GM21717 (cell line): ENCODE measurements around the gene STRA6.

ENCODE experiments used
- ATAC-seq: cut with Tn5 transposase; IDR thresholded peaks from one replicate; pipeline ENCODE4 v1.9.1; 2021; ENCODE audit warnings: mild to moderate bottlenecking, moderate library complexity; ENCODE audit not compliant: unreplicated experiment

STRA6 gene

DNA sequence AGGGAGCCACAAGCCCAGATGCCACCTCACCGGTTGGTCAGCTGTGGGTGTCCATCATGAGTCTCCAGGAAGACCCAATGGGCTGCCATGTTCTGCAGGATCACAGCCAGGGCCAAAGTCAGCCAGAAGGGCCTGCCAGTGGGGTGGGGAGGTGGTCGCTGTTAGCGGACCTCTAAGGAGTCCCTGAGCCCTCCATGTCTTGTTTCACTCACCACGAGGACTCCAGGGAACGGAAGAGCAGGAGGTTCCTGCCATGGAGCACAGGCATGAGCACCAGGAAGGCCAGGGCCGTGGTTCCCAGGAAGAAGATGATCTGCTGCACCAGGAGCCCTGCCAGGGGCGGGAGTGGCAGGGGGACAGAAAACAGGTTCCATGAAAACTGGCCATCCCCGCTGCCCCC is 20.5 kb downstream of the STRA6 start:
- ATAC-seq: no peak

DNA sequence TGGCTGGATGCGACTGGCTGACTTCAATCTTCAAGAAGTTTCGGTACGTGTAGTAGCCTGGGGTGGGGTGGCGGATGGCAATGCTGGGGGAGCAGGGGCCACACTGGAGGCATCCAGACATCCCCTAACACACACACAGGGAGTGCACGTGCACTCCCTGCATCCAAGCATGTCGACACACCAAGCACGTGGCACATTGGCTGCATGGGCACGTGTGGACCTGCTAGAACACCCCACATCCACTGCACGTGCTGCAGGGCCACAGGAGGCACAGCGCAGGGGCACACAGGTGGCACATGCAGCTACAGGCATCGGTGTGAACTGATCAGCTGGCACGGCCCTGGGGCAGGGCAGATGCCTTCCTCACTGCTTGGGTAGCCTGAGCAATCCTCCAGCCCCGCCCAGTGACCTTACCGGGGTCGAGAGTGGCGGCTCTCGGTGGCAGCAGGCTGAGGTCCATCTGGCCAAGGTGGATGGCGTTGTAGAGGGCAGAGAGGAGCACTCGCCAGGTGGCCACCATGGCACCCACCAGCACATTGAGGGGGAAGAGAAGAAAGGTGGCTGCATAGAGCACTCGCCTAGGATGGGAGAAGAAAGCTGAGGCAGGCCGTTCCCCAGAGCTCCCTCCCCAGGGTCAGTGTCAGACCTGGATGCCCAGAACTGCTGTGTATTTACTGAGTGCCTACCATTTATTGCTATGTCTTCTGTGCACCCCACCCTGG is 21.5 kb downstream of the STRA6 start:
- no peak for ATAC-seq

DNA sequence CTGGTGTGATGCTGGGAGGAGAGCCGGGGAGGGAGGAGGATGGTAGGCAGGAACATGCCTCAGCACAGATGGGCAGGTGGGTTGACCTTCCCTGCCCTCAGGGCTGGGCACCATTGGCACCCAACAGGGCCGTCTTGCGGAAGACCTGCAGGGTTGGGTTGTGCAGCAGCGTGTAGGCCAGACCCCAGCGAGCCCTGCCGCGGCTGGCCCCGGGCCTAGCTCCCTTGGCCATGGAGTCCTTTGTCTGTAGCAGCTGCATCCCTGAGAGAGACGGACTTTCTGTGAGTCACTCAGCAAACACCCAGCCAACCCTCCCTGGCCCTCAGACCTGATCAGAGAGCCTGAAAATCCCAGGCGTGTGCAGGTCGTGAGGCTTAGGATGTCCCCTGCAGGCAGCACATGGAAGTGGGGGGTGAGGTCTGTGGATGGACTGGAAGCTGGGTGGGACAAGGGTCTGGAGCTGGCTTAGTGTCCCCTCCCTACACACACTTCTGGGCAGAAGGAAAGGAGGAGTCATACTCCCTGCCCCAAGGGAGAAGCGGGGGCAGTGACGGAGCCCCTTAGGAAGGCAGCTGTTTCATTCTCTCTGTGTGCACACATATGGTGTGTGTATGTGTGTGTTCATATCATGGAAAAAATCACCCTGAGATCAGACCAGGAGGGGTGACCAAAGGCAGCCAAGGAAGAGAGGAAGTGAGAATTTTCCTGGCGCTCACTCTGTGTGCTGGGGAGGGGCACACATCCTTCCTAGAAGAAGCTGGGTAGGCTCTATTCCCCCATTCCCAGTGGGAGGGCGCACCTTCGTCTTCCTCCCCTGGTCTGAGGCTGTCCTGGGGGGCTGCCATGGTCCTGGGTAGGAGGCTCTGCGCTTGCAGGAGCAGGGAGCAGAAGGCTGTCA is 22.4 kb downstream of the STRA6 start:
- no peak for ATAC-seq

DNA sequence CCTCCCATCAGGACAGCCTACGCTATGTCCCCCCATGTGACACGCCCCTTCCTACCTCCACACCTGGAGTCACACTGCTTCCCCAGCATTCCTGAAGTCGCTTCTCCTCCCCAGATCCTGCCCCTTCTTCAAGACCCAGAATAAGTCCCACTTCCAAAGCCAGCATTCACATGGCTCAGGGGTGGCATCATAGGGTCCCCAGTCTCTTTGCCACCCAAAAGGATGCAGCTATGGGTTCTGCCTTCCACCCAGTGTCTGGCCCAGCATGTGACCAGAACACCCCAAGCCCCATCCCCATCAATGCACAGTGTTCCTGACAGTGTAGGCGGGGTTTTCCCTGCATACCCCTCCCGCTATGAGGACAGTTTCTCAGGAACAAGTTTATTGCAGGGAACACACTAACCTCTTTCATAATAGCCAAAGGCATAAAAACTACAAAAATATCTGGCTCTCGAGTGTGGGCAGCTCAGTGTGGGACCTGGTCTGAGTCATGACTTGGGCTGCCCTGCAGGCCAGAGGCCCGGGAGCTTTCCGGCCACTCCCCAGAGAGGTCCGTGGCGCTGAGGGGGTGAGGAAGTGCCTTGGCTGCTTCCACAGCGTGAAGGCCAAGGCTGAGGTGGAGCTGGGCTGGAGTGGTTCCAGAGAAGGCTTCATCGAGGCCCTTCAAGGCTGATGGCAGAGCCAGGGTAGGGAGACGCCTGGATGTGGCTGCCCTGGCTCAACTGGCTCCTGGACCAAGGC is 23.3 kb downstream of the STRA6 start:
- ATAC-seq: no peak

DNA sequence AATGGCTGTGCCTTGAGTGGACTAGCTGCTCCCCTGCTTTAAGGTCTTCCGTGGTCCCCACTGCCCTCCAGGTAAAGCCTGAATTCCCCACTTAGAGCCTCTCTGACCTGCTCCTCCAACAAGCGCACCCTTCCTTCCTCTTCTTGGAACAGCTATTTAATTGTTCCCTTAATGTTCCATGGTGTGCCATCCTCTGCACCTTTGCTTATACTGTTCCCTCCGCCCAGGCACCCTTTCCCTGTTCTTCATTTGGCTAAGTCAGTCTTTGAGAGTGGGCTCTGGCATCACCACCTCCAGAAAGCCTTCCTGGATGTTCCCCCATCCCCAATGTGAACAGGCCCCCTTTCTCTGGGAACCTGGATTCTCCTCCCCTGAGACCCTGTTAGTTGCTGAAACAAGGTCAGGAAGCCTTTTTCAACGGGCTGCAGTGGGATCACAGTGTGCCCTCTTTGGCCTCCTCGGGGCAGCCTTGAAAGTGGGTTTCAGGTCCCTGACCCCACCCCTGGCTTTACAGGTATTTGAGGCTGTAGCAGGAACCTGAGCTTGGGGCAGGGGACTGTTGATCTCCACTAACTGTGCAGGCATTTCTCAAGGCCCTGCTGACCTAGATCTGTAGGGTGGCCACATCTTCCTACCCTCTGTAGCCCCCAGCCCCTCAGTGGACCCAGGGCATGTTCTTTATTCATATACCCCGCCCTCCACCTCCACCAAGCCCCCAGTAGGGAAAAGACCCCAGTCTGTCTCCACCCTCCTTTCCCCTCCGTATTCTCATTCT is 24.1 kb downstream of the STRA6 start:
- no peak for ATAC-seq

DNA sequence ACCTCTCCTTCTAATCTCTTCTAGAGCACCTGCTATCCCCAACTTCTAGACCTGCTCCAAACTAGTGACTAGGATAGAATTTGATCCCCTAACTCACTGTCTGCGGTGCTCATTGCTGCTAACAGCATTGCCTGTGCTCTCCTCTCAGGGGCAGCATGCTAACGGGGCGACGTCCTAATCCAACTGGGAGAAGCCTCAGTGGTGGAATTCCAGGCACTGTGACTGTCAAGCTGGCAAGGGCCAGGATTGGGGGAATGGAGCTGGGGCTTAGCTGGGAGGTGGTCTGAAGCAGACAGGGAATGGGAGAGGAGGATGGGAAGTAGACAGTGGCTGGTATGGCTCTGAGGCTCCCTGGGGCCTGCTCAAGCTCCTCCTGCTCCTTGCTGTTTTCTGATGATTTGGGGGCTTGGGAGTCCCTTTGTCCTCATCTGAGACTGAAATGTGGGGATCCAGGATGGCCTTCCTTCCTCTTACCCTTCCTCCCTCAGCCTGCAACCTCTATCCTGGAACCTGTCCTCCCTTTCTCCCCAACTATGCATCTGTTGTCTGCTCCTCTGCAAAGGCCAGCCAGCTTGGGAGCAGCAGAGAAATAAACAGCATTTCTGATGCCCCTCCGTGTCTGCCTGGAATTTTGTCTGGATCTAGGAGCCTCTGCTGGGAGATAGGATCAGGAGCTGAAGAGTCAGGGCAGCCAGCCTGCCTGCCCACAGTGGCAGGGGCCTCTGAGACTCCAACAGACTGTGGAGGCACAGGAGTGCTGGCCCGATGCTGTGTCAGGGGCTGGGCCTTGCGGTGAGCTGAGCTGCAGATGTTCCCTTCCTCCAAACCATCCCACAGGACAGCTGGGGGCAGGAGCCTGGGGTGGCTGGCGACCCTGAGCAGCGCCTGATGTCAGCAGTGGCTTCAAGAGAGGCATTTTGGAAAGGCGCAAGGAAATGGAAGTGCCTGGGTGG is 26.0 kb downstream of the STRA6 start:
- no peak for ATAC-seq

DNA sequence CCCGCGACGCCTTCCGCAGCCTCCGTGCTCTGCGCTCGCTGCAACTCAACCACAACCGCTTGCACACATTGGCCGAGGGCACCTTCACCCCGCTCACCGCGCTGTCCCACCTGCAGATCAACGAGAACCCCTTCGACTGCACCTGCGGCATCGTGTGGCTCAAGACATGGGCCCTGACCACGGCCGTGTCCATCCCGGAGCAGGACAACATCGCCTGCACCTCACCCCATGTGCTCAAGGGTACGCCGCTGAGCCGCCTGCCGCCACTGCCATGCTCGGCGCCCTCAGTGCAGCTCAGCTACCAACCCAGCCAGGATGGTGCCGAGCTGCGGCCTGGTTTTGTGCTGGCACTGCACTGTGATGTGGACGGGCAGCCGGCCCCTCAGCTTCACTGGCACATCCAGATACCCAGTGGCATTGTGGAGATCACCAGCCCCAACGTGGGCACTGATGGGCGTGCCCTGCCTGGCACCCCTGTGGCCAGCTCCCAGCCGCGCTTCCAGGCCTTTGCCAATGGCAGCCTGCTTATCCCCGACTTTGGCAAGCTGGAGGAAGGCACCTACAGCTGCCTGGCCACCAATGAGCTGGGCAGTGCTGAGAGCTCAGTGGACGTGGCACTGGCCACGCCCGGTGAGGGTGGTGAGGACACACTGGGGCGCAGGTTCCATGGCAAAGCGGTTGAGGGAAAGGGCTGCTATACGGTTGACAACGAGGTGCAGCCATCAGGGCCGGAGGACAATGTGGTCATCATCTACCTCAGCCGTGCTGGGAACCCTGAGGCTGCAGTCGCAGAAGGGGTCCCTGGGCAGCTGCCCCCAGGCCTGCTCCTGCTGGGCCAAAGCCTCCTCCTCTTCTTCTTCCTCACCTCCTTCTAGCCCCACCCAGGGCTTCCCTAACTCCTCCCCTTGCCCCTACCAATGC is 27.1 kb downstream of the STRA6 start:
- ATAC-seq: no peak

DNA sequence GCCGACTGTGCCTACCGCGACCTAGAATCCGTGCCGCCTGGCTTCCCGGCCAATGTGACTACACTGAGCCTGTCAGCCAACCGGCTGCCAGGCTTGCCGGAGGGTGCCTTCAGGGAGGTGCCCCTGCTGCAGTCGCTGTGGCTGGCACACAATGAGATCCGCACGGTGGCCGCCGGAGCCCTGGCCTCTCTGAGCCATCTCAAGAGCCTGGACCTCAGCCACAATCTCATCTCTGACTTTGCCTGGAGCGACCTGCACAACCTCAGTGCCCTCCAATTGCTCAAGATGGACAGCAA is 27.7 kb downstream of the STRA6 start:
- no peak for ATAC-seq

DNA sequence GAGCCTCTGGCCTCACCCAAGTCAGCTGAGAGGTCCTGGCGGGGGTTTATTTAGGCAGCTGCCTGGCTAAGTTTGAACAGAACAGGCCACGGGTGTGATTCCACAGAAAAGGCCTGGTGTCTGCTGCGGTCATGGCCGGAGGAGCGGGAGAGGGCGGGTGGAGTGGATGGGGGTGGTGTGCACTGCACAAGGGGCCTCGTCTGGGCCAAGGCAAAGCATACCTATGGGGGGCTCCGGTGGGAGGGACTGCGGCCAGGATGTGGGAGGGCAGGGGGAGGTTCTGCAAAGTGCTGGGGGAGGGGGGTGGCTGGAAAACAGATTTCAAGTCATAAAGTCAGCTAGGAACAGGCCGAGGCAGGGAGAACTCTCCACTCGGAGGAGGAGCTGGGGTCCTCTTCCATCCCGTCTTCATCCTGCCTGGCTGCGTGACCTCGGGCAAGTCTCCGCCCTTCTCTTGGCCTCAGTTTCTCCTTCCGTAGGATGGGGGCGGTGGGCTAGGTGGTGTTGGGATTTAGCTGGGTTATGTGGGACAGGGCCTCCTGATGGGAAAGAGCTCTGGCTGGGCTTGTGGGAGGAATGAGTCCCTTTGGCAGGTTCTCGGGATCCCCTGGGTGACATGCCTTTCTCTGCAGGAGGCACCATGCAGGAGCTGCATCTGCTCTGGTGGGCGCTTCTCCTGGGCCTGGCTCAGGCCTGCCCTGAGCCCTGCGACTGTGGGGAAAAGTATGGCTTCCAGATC is 28.2 kb downstream of the STRA6 start:
- no peak for ATAC-seq

DNA sequence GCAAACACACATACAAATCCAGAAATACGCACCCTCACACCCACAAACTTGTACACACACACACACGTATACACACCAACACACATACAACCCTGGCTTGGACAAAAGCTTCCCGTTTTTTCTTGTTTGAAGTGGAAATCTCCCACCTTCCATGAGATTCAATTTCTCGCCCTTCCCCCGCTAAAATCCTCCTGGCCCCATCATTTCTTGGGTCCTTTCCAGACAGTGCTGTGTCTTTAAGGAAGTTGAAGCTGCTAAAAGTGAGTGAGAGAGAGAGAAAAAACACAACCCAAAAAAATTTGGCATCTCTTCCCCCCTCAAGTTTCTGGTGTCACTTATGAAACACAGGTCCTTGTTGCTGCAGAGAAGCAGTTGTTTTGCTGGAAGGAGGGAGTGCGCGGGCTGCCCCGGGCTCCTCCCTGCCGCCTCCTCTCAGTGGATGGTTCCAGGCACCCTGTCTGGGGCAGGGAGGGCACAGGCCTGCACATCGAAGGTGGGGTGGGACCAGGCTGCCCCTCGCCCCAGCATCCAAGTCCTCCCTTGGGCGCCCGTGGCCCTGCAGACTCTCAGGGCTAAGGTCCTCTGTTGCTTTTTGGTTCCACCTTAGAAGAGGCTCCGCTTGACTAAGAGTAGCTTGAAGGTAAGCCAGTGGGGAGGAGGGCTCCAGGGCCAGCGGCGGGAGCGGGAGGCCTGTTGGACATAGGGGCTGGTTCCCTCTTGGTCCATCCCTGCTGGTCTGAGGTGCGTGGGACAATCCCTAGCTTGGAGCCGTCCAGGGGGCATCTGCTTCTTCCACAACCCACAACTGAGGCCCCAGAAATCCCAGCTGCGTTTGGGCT is 29.0 kb downstream of the STRA6 start, which contains the start of gene ISLR:
TSS of gene ISLR (plus strand) at position 331 of the 839 bp plus-strand sequence. CDS start 1,149 bp downstream, outside the sequence.
- ATAC-seq: no peak

DNA sequence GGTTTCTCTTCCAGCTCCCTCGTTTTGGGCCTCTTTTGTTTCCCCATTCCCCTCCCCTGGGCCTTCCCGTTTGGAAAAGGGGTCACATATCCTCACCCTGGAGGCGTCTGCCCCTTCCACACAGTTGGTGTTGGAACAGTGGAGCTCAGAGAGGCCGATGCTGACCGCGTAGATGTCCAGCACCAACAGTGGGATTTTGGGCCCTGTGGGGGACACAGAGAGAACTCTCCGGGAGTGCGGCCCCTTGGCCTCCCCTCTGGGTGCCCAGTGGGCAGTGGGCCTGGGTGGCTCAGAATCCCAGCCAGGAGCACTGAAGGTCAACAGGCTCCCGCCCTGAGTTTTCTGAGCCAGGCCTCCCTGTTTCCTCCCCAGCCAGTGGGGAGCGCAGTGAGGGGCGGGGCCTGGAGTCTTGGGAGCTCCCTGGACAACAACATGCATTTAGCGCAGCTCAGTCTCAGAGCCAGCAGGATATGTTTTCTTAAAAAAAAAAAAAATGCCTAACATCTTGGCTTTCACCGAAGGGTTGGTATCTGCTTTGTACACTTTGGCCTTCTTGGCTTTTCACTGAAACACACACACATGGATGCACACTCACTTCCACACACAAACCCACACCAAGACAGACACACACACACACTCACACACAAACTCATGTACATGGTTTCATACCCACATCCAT is 29.7 kb downstream of the STRA6 start:
- no peak for ATAC-seq

DNA sequence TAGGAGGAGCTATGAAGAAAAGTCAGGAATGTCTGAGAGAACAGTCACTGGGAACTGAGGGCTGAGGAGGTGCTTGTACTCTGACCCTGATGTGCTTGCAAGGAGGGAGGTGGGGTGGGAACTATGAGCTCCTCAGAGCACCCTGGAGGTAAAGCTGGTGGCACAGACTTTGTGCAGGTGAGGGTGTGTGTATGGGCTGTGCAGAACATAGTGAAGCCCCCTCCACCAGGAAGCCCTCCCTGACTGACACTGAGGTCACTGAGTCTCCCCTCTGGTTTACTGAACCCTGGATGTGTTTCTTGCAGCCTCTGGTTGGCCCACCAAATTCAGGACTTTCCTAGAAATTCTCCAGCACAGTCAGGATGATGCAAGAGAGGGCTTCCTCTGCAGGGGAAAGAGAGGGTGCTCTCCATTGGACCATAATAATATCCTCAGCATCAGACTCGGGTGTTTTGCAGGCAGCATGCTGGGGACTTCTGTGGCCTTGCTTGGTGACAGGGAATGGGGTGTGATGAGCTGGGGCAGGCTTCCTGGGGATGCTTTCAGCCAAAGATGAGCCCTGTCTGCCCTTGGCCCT is 30.5 kb downstream of the STRA6 start:
- no peak for ATAC-seq

DNA sequence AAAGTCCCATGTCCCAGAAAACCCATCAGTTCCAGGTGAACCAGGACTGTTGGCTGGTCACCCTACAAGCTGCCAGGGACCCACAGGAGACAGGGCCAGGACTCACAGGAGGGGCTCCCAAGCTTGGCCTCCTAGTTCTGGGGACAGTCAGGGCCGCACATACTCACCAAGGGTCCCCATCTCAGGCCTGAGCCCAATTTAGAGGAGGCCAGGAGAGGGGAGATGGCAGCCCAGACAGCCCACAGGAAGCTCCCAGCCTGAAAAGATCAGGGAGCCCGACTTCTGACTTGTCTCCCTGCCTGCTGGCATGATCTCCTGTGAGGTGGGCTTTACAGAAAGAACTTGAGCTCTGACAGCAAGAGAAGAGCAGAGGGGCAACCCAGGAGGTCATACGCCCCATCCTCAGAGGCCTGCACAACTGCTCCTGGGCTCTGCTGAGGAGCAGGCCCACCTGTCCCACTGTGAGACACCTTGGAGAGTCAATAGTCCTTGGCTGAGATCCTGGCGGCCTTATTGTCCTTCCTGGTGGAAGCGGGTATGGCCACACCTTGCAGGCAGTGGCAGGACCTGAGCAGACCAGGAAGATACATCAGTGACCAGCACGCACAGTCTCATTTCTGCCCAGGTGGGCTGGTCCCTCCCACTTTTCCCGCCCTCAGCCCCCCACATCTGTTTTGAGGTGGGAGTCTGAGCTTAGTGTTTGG is 31.6 kb downstream of the STRA6 start:
- ATAC-seq: no peak

DNA sequence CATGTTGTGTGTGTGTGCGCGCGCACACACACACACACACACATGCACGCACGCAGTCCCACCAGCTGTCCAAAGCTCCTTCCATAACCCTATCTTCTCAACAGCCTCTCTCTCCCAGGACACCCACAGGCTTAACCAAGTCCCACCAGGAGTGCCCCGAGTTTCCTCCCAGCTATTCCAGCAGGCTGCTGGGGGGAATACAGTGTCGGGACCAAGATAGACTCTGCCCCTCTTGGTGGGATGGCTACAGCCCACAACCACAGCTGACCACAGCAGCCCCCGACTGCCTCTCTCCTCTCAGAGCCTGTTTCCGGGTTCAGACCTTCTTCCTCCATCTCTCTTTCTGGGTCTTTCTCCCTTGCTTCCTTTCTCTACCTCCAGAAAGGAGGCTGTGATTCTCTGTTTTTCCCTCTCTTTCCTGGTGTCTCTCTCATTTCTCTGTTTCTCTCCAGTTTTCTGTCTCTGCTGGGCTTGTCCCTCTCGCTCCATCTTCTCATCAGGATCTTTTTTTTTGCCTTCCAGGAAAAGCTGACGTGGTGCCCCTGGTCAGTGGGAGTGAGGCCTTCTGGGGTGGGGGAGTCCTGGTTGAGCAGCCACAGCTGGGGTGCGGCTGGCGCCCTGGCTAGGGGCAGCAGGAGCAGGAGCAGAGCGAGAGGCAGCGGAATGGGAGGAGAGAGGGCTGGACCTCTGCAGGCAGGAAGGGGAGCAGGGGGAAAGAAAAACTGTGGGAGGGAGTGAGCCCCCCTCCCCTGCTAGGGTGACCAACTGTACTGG is 32.3 kb downstream of the STRA6 start:
- ATAC-seq: no peak

DNA sequence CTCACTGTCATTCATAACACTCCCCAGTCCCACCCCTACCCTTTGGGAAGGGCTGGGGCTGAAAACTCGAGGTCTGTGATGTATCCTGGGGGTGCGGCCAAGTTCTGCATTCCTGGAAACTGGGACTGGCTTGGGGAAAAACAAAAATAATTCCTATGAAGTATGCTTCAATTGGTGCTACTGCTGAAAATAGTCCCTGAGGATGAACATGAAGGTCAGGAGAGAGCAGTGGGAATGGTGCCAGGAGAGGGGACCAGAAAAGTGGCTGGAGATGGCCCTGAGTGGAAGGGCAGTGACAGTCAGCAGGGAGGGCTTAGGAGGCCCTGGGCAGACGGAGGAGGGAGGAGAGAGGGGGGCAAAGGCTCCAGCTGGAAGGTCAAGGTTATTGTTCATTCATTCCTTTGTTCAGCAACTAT is 33.9 kb downstream of the STRA6 start:
- no peak for ATAC-seq
